Vein endothelial cell (primary cell): ENCODE results near the gene DCTN4. TPM values are rescaled to one million over a fixed set of nuclear protein-coding genes. Genes with fewer than 3 reads are reported as not detected.

Source experiments
- total RNA-seq: library from RNA; depleted of rRNA; stranded (reverse); fragments of >200 nt; gene quantifications from 2 replicates; pipeline ENCODE4 v1.2.3, GENCODE V29; 2012

The DCTN4 gene
- 43.1 and 43.4 TPM in 2 replicates for total RNA-seq

GRCh38 chr5:150758531-150759333 is at the start of gene DCTN4:
TSS of gene DCTN4 (minus strand) at chr5:150759017. CDS start at chr5:150758993, 24 bp downstream.

GRCh38 chr5:150778517-150779396 is 19.9 kb upstream of the DCTN4 start, which contains the start of gene SMIM3:
TSS of gene SMIM3 (plus strand) at chr5:150778757. CDS start at chr5:150795441, 16,684 bp downstream.

GRCh38 chr5:150700594-150701377 is 58.0 kb downstream of the DCTN4 start, which contains the start of gene RBM22:
TSS of gene RBM22 (minus strand) at chr5:150701062. CDS start at chr5:150700985, 77 bp downstream.

GRCh38 chr5:150661086-150661485 is 97.7 kb downstream of the DCTN4 start, which contains the start of gene MYOZ3:
TSS of gene MYOZ3 (plus strand) at chr5:150661251. CDS start at chr5:150662942, 1,691 bp downstream.

Other genes with a start within 250 kb of the DCTN4 start
- 23.9 and 37.9 TPM in 2 replicates for gene SYNPO, start 118.4 kb downstream of the DCTN4 start, total RNA-seq
- under 0.01 and 1.1 TPM in 2 replicates for gene MYOZ3, start 97.8 kb downstream of the DCTN4 start, total RNA-seq
- gene RBM22, start 58.0 kb downstream of the DCTN4 start, total RNA-seq: 38.2 and 46.9 TPM in 2 replicates
- gene SMIM3, start 19.7 kb upstream of the DCTN4 start, total RNA-seq: 2.0 and 3.9 TPM in 2 replicates
- gene IRGM, start 87.5 kb upstream of the DCTN4 start, total RNA-seq: not detected in 2 replicates
- 5.3 and 6.2 TPM in 2 replicates for gene ZNF300, start 146.0 kb upstream of the DCTN4 start, total RNA-seq